Measurements from ENCODE around the gene GRID1. TPM values are rescaled to one million over a fixed set of nuclear protein-coding genes. Genes with fewer than 3 reads are reported as not detected.

GRID1 gene
- total RNA-seq, 2 donors from 2014 or later: 0.37 to 0.67 TPM

DNA sequence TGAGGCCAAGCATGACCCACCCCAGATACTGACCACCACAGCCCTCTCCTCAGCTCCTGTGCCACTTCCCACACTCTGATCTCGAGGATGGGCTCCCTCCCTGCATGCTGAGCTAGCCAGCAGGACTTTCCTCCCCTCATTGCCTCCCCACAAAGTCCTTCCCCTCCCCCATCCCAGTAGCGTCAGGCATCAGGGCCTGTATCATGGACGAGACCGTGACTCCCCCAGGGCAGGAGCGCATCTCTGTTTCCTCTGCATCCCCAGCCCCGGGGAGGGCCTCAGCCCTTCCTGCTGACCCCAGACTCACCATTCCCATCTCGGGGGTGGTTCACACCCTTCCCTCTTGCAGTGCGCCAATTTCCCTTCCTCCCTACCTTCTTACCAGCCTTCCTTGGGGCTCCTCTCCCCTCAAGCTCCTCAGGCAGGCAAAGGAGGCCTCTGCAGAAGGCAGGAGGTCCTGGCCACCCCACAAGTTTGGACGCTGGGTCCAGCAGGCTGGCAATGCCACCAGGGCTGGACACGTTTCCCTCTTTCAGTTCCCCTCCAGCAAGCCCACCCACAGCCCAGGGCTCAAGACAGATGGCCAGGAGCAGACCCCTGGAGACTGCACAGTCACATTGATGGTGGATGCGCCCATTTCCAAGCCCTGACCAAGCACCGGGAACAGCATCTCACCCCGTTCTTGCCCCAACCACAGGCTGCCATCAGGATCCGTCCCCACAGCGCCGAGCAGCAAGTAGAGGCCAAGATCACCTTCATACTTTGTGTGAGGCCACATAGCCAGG, 36.5 kb downstream of the GRID1 start:
- no peak overlapping the region for H3K4me3 ChIP-seq
- H3K4me1 ChIP-seq: no peaks in the 10 kb centered on the region
- H3K27ac ChIP-seq: no peak overlapping the region
- H3K27me3 ChIP-seq: no peaks in the 10 kb centered on the region
- H3K9me3 ChIP-seq: no peaks in the 10 kb centered on the region
- DNase-seq (ENCODE audit: low spot score): no peak
- TF ChIP-seq, protein P1, sequence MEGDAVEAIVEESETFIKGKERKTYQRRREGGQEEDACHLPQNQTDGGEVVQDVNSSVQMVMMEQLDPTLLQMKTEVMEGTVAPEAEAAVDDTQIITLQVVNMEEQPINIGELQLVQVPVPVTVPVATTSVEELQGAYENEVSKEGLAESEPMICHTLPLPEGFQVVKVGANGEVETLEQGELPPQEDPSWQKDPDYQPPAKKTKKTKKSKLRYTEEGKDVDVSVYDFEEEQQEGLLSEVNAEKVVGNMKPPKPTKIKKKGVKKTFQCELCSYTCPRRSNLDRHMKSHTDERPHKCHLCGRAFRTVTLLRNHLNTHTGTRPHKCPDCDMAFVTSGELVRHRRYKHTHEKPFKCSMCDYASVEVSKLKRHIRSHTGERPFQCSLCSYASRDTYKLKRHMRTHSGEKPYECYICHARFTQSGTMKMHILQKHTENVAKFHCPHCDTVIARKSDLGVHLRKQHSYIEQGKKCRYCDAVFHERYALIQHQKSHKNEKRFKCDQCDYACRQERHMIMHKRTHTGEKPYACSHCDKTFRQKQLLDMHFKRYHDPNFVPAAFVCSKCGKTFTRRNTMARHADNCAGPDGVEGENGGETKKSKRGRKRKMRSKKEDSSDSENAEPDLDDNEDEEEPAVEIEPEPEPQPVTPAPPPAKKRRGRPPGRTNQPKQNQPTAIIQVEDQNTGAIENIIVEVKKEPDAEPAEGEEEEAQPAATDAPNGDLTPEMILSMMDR (IDR thresholded peaks at IDR 0.05): no peak
- H3K36me3 ChIP-seq: no peaks in the 10 kb centered on the region

DNA sequence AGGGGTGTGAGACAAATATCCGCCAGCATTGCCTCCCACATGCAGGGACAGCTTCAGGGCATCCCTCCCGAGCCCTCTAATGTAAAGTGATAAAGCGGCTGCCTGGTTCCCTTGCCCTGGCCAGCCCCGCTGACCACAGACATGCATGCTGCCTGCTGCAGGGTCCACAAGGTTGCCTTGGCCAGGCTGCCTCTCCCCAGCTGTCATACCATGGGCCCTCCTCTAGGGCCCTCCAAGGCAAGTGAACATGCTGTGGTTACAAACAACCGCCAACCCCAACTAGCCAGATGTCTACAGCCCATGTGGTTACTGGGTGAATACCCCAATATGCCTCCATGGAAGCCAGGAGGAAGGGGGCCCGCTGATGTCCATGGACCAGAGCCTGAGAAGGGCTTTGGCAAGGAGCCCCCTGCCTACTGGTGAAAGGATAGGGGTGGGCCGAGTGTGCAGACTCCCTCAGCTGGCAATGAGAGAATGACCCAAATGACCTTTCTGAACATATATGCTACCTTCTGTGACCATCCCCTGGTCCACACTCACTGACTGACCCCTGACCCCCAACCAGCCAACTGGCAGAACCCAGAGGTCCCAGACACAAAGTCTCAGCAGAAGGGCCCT, 37.4 kb downstream of the GRID1 start:
- Histone ChIP-seq H3K9me3 (no peaks in the 10 kb centered on the region), H3K36me3 (no peaks in the 10 kb centered on the region), H3K4me1 (no peaks in the 10 kb centered on the region), H3K27me3 (no peaks in the 10 kb centered on the region), H3K4me3 (no peak overlapping the region), H3K27ac (no peak overlapping the region)
- TF ChIP-seq, protein P1 (IDR thresholded peaks at IDR 0.05): no peak
- DNase-seq (ENCODE audit: low spot score): no peak

DNA sequence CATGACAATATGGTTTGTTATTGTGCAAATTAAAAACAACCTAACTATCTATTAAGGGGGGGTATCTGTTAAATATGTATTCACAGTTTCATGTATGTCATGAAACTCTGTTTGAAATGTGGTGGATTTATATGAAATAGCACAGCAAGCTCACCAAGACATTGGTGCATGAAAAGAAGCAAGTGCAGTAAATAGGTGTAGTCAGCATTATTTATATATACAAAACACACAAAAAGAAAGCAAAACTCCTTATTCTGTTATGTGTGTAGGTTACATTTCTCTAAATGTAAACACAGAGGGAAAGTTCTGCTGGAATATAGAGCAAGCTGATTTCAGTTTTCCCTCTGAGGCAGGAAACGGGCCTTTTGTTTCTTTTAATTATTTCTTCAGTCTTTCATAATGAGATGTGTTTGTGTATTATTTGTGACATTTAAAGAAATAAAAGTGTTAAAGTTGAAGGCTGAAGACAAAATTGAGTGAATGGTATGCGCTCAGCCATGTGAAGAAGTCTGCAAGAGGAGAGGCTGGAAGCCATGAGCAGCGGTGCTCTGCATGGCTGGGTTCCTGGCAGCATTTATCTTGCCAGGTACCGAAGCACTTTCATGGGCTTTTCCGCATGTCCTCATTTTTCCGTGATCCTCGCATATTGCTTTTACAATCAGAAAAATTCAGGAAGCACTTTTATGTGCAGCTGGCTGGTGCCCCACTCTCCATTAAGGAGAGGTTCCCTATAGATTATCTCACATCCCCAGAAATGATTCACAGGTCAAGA, 38.5 kb downstream of the GRID1 start:
- no peaks in the 10 kb centered on the region for H3K4me1 ChIP-seq
- H3K9me3 ChIP-seq: no peaks in the 10 kb centered on the region
- no peak for DNase-seq (ENCODE audit: low spot score)
- TF ChIP-seq, protein P1 (IDR thresholded peaks at IDR 0.05): no peak
- no peaks in the 10 kb centered on the region for H3K36me3 ChIP-seq
- H3K27me3 ChIP-seq: no peaks in the 10 kb centered on the region
- H3K4me3 ChIP-seq: no peak overlapping the region
- no peak overlapping the region for H3K27ac ChIP-seq

DNA sequence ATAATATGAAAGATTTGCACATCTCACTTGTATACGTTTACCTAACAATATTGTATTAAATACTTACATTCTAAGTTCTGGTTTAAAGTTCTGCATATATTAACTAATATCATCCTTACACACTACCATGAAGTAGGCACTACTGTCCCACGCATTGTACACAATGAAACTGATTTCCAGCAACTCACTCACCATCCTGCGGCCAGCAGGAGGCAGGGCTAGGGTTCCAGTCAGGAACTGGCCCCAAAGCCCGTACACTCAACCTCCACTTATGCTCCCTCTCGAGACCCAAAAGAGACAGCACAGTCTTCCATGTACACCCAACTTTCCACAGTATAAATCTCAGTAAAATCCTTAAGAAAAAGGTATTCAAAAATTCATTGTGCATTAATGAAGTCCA, 41.4 kb downstream of the GRID1 start:
- Histone ChIP-seq H3K9me3 (no peaks in the 10 kb centered on the region), H3K27me3 (no peaks in the 10 kb centered on the region), H3K4me1 (no peaks in the 10 kb centered on the region), H3K36me3 (no peaks in the 10 kb centered on the region), H3K4me3 (no peak overlapping the region), H3K27ac (no peak overlapping the region)
- DNase-seq (ENCODE audit: low spot score): no peak
- TF ChIP-seq, protein P1 (IDR thresholded peaks at IDR 0.05): no peak

DNA sequence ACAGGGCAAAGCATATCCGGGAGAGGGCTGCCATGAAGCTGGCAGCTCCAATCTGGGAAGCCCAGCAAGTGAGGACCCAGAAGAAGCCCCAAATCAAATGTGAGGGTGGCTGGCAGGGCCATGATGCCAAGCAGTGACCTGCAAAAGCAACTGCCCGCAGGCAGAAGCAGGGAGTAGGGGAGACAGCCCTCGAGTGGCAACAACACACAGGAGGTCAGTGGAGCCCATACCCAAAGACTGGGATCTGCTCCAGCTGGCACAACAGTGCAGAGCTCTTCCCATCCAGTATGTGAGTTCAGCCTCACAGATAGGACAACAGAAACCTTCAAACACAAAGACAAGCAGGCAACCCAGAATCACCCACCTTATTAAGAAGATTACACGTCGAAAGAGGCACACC, 45.0 kb downstream of the GRID1 start:
- Histone ChIP-seq H3K4me1 (no peaks in the 10 kb centered on the region), H3K4me3 (no peak overlapping the region), H3K27ac (no peak overlapping the region), H3K36me3 (no peaks in the 10 kb centered on the region), H3K9me3 (no peaks in the 10 kb centered on the region), H3K27me3 (no peaks in the 10 kb centered on the region)
- no peak for DNase-seq (ENCODE audit: low spot score)
- TF ChIP-seq, protein P1 (IDR thresholded peaks at IDR 0.05): no peak
